Occipital lobe (tissue), 2 donors: Measurements from ENCODE around the gene XCR1. TPM values are rescaled to one million over a fixed set of nuclear protein-coding genes. Genes with fewer than 3 reads are reported as not detected.

Source experiments
- DNase-seq: peaks from one replicate; lab custom pipeline; 2025; lab: John Stamatoyannopoulos, UW
- total RNA-seq: library from RNA; depleted of rRNA; stranded (reverse); fragments of >200 nt; gene quantifications from one replicate; pipeline ENCODE4 v1.2.3, GENCODE V29; 2014

Gene XCR1
- total RNA-seq, 1 donor from 2014 or later = not detected

DNA sequence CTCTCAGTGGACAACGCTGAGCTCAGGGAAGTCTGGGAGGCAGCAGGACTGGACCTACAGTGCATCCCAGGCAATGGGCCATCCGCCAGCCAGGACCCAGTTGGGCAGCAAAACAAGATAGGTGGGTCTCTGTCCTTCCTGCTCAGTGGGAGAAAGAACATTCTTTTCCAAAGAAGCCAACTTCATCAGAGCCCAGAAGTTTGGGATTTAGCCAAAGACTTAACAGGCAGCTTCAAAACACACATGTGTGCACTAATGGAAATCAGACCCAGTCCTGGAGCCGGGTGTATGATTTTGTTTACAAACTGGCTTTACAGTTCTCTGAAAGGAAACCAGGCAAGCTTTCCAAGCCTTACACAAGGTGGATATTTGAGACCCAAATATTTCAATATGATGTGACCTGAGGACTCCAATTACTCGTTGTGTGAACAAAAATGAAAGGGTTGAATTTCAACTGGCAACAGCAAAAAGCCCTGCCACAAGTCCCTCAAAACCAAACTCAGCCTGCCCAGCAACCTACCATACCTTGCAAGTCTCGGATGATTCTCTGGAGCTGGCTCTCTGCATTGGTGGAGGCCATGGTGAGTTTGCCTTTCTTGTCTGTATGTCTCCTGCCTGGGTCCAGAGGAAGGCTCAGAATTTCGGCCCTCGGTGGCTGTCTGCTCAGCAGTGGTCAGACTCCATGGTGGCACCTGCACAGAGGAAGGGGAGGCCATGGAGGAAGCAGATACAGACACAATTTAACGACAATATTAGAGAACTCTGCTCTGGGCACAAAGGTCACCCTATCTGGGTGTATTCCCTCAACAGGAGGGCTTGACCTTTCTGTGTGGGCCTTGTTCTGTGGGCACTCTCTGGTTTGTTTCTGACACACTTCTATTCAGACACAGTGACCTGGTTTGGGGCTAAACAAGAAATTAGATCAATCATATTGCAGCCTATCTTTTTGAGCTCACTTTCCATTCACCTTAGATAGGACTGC, 42.7 kb downstream of the XCR1 start:
- DNase-seq = no peak

DNA sequence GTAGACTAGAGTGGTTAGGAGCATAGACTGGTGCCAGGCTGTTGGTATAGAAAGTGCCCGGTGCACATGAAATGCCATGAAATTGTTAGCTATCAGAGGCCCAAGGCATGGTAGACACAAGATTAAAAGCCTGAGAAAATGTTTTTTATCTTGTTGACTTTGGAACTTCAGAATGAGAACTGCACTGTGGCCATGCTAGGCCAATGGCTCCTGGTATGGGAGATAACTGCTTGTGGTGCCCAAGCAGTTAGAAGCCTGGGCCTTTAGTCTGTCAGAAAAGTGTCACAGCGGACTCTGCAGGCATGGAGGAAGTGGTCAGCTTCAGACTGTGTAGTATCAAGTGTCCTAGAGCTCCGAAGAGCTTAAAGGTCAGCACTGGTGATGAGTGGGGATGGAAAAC, 43.5 kb downstream of the XCR1 start:
- DNase-seq = no peak

DNA sequence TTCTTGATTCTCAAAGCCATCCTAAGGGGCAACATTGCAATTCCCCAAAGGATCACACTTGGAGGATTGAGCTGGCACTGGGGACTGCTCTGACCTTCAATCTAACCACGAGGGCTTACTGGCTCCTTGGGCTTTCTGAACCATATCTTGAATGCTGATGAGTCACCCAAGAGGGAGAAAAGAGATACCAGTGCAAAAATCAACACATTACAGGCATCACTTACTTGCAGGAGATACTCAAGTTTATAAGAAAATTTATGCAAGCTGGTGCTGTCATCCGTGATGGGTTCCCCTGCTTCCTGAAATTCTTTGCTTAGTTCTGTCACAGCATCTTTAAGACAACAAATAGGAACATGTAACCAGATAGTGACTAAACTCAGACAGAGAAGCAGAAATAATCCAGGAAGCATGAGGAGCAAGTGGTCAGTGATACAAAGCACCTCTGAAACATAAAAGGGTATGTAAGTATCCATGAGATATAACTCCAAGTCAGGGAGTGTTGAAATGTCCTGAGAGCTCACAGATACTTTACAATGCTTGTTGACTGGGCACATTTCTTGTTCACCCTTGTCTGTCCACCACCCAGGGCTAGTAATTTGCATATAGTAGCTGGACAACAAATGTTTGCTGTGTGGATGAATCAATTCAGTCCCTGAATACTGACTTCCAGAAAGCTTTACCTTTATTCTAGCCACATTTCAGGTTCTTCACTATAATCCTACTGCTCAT, 45.8 kb downstream of the XCR1 start:
- no peak for DNase-seq

- no peak for DNase-seq
Observed at GRCh38 chr3:45980819-45981218, 46.5 kb downstream of the XCR1 start.

DNA sequence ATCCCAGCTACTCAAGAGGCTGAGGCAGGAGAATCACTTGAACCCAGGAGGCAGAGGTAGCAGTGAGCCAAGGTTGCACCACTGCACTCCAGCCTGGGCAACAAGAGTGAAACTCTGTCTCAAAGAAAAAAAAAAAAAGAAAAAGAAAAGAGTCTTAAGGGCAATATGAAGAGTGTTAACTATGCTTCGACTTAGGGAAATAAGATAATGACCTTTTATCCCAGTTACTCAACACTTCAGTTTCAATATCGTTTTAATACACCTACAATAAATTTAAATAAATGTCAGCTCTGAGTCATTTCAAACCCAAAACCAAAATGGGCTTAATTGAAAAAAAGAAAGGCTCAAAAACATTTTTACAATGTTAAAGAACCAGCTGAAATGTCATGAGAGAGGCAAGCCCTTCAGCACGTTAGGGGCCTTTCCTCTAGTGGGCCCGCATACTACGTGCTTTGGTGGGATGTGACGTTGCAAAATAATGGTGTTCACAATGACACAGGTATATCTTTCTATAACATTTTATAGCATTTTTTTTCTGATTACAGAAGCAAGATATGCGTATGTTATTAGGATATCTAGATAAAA, 47.0 kb downstream of the XCR1 start:
- DNase-seq = no peak

- no peak for DNase-seq
Observed at GRCh38 chr3:45979378-45979777, 47.9 kb downstream of the XCR1 start.

GRCh38 chr3:45978006-45978761, 49.1 kb downstream of the XCR1 start:
- DNase-seq = no peak

DNA sequence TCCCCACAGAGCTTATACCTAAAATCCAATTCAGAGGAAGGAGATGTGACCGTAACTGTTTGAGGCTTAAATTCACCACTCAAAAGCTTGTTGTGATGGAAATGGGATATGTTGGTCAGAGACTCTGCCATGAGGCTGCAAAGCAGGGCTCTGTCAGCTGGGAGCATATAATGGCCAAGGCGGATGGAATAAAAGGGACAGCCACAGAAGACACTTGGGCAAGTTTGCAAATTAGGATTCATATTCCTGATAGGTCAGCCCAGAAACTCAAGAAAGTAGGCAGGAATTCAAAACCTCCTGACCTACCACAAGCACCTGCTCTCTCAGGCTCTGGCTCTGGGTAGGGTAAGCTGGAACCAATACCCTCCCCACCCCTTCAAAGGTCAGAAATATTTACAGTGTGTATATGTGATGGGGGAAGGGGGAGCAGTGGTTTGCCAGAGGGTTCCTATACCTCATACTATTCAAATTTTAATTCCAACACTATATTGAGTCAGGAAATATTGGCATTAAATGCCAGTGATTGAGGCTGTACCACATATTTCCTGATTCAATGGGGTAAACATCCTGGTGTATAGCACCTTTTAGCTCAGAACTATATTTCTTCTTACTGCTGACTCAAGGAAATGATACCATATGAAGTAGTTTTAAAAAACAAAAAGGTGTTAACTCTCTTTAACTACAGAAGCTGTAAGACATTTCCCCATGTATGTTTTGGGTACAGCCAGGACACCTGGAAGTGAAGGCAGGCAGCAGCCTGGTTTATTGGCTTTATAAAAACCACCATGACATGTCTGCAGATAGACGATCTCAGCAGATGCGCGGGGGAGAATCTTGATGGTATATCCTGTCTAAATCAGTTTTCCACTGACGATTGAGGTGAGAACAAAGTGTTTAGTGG, 50.8 kb downstream of the XCR1 start:
- no peak for DNase-seq

- DNase-seq = no peak
Observed at GRCh38 chr3:45975686-45976085, 51.6 kb downstream of the XCR1 start.

GRCh38 chr3:45974686-45975085, 52.6 kb downstream of the XCR1 start:
- DNase-seq = no peak

DNA sequence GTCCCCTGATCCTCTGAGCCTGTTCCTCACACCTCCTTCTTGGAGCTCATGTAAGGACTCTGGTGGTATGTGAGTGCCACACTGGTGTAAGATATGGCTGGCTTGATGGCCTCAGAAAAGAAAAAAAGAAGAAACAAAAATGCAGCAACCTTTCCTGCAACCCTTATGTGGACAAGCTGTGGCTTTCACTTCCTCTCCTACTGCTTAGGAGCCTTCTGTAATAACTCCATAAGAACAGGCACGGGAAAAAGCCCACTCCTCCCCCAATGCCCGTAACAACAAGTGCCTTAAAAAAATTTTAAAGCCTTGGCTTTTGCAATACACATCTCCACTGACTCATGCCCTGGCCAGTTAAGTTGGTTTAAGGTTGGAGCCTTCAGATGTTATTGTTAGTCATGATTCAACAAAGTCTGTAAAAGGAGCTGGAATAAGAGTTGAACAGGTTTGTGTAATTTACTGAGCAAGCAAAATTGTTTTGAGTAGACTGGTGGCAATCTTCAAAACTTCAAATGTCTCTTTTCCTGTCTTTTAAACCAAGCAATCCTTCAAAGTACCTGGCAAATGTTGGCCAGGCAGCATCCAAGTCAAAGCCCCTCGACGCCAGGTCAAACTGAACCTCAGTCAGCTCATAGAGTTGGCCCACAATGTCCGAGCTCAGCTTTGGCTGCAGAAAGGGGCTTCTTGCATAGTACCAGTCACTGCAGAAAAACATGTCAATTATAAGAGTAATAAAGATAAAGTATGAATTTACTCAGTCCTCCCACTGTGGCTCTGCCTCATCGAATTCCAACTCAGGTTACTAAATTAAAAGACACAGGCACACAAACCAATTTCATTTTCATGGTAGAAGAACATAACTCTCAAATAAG, 54.5 kb downstream of the XCR1 start:
- DNase-seq = no peak

GRCh38 chr3:45969953-45970352, 57.3 kb downstream of the XCR1 start:
- DNase-seq = no peak

DNA sequence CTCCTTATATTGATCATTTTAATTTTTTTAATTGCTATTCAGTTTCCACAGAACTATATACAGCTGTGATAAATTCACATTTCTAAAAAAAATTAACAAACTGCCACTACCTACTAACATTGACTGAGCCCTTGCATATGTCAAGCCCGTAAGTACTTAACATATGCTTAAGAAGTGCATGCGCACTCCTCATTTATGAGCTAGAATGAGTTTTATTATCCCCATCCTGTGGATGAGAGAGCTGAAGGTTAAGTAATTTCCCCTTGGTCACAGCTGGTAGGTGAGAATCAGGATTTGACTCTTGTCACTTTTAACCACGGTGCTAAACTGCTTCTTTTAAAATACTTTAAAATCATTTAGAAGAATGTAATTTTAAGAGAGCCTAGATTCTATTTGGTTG, 58.2 kb downstream of the XCR1 start:
- no peak for DNase-seq

GRCh38 chr3:45968706-45969105, 58.6 kb downstream of the XCR1 start:
- DNase-seq = no peak

DNA sequence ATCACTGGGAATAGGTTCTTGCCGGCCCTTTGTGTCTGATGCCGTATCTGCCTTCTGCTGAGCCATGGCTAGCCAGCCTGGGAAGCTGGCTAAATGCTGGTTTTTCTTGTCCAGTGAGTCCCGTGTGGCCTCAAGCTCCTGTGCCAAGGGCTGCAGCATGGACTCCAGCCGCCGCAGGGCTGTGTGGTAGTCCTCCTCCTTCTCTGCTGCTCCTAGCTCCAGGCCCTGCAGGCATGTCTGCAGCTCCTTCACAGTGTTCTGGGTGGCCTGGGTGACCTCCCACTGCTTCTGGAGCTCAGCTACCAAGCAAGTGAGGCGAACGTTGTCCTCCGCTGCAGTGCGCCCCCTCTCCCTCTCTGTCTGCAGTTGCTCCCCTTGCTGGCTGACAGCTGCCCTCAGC, 59.1 kb downstream of the XCR1 start:
- DNase-seq = no peak

GRCh38 chr3:45967724-45968123, 59.6 kb downstream of the XCR1 start:
- DNase-seq = no peak
